ENCODE data around the gene LRRC4.
A peak's percentile ranks its signal among the peaks of the same experiment; 100 is the strongest.

The LRRC4 gene

DNA sequence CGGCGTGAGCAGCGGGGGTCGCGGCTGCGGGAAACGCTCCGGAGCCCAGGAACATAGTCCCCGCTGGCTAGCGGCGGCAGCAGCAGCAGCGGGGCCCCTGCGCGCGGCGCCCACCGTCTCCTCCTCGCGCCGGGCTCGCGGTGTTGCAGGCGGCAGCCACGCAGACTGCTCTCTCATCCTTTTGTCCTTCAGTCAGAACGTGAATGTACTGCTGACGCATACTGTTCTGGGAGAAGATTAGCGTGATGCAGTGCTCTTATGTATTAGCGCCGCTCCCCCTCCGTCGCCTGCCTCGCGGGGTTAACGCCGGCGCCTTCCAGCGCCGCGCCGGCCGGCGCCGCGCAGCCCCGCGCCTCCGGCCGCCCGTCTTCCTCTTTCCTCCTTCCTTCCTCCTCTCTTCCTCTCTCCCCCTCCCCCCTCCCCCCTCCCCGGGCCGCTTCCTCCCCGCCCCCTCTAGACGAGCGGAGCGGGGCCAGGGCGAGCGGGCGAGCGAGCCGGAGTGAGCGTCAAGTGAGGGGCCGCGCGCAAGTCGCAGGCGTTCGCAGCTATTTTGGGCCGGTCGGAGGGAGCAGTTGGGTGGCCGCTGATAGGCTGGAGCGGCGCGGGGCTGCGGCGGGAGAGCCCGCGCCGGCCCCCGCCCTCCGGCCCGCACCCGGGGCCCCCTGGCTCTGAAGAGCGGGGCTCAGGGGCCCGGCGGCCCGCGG lies 816 bp upstream of the LRRC4 start:
- peak; percentile 78 for DNase-seq (ENCODE audit: low read depth)

DNA sequence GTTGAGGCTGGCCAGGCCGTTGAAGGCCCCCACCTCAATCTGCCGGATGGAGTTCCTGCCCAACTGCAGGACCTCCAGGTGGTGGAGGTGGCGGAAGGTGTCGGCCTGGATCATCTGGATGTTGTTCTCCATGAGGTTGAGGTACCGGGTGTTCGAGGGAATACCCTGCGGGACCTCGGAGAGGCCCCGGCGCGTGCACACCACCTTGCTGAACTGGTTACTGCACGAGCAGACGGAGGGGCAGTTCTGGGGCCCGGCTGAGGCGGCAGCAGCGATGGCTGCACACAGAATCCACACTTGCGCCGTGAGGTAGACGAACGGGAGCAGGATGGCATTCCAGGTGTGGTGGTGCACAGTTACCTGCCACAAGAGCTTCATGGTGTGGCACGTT lies 979 bp downstream of the LRRC4 start:
- no peak for DNase-seq (ENCODE audit: low read depth)

DNA sequence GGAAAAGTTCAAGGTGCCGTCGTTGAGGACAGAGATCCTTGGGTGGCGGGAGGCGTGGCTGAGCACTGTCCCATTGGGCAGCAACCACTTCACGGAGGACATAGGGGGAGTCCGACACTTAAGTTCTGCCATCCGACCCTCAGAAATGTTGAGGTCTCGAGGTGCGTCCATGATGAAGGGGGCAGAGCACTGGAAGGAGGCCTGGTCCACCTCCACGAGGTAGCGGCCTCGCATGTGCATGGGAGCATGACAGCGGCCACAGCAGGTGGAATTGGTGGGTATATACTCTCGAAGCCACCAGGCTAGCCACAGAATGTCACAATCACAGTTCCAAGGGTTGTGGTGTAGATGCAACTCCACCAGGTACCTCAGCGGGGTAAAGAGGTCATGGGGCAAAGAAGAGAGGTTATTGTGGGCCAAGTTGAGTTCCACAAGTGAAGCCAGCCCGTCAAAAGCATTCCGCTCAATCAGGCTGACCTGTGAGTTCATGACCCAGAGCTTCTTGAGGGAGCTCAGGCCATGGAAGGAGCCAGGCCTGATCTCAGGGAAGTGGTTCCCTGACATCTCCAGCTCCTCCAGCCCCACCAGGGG lies 1.7 kb downstream of the LRRC4 start:
- DNase-seq (ENCODE audit: low read depth): no peak

DNA sequence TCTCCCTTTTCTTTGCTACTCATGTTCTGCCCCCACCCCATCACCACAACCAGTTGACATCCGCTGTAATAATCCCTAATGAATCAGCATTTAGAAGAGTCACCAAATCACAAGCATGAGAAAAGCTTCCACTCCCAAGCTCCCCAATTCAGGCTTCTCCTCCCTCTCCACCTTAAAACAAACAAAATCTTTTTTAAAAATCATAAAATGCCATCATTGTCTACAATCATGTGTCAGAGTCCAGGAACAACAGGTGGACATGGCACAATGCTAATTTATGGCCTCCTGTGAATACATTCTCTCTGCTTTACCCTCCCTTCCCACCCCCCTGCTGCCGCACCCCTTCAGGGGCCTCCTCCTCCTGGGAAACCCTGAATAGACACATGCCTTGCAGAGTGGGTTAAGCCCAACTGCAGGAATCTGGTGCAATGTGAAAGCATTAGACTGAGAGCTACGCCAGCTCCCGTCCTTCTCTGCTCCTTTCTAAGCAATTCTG lies 3.7 kb downstream of the LRRC4 start:
- no peak for DNase-seq (ENCODE audit: low read depth)

DNA sequence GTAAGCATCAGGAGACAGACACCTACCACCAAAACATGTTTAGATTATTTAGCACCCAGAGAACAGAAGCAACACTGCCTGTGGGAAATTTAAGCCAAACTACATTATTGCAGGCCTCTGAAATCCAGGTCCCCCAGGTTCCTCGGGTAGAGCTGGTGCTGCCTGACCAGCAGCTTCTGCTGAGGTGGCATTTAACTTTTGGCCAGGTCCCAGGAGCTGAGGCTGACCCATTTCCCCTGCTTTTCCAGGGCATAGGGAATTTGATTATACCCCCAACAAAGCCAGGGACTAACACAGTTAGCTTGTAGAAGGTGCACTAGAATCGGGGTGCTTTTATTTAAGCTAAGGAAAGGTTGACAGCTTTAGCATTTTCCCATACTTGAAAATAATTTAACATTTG lies 4.7 kb downstream of the LRRC4 start:
- no peak for DNase-seq (ENCODE audit: low read depth)

DNA sequence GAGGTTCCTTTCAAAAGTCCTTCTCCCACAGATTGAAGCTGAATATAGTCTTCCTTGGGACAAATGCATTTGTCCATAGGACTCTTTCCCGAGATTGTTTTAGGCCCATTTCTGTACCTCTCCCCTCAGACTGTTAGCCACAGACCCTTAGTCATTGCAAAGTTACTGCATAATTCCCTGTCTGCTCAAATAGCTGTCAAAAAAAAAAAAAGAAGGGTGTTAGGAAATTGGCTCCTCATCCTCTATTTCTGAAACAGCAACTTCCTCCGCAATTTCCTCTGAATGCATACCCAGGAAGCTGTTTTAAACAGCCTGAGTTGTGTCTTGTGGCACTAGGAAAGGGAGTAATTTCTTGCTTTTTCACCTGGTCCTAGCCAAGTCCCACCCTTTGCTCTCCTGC lies 5.4 kb downstream of the LRRC4 start:
- no peak for DNase-seq (ENCODE audit: low read depth)

DNA sequence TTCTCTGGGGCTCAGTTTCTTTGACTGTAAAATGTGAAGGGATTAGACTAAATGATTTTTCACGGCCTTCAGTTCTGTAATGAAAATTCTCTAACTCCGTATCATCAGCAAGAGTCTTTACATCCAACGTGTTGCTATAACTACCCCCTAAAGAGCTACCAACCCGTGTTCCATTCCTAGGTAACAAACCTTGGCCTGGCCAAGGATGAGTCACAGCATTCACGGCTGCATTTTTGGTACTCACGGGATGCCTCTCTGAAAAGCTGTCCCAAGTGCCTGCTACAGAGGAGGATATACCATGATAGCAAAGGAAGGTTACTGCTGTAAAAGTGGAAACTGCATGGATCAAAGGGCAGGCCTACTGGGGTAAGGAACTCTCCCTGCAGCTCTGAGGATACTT lies 5.9 kb downstream of the LRRC4 start:
- DNase-seq (ENCODE audit: low read depth): no peak

DNA sequence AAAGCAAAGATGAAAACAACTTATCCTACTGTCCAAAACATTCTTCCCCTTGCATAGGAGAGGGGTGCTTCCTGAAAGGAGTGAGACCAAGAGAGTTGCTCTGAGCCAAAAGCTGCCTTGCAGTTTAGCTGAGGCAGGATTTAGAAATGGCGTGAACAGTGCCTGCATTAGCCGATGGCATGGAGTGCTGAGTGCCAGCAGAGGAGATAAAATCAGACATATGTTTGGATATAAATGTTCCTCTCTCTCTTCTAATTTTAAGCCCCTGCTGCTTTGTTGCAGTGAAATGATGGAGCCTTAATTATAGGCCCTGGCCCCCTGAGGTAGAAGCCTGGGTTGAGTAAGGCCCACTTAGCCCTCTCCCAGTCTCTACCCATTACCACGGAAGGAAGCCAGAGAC lies 7.1 kb downstream of the LRRC4 start:
- DNase-seq (ENCODE audit: low read depth): no peak

DNA sequence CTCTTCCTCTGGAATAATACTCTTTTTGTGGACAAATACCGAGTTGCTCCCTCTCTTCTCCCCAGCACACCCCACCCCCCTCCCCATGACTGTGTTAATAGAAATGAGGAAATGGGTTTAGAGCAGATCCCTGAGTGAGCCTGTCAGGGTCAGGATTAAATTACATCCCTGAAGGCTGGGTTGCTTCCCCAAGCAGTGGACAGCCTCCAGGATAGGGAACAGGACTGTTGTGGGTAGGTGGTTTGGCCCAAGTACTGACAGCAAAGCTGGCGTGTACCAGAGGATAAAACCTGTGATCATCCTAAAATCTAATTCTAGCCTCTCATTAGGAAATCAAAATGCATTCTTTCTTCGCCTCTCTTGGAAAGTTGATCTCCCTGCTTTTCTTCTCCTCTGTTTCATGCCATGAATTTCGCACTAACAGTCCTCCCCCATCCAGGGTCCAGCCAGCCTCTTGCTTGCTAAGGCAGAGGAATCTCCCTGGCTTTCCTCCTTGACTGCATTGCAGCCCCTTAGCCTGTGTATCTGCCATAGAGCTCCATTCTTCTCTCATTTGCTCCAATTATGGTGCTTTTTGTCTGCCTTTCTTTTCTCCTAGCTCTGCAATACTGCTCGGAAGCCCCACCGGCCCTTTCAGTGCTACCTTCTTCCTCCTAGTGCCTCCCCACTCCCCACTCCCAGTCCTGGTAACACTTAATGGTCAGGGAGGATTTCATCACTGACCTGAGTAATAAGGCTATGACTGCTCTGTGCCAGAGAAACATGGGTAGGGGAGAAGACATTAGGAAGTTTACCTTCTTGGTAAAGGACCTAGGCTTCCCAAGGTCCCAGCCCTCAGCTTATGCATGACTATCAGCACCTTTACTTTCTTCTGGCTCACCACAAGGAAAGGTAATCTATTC lies 8.4 kb downstream of the LRRC4 start:
- peak; percentile 72 for DNase-seq (ENCODE audit: low read depth)

DNA sequence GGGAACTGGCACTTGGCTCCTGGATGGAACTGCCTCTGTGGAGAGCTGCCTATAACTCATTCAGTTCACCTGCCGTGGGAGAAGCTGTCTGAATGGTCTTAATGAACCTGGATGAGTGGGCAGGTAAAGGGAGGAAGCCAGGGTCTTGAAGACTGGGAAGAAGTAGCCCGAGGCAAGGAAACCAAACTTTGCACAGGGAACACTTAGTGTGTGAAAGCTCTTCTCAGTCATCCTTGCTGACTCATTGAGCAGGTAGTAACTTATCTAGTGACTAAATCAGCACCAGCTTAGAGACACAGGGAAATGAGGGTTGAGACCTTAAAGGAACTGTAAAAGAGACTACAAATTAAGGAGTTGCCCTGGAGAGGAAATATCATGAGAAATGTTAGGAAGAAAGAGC lies 9.9 kb downstream of the LRRC4 start:
- no peak for DNase-seq (ENCODE audit: low read depth)

DNA sequence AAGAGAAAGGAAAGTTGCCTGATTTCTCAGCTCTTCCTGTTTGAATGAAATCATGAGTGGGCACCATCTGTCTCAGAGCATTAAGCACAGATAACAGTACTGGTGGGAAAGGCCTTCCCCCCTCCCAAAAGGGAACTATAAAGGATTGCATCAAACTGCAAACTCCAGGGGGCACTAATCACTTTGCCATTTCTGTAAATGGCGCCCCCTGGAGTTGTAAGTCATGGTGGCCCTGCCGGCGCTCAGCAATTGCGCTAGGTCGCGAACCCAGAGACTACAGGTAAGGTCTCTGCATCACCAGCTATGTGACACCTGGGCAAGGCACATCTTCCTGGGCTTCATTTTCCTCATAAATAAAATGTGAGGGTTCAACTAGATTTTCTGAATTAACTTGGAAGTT lies 11.1 kb downstream of the LRRC4 start:
- no peak for DNase-seq (ENCODE audit: low read depth)

DNA sequence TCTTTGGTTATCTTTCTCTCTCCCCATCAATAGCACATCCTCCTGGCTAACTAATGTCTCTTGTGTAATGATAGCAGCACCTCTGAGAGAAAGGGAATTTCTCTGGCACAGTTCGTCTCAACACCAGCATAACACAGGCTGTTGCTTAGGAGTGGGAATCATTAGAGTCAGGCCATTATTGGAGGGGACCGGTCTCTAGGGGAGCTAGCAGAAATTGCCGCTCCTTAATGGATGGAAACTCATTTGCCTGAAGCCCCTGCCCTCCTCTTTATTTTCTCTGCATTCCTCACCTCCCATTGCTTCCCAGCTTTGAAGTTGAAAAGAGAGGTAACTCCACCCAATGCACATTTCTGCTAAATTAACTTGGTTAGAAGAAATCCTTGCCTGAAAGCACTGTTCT lies 11.9 kb downstream of the LRRC4 start:
- no peak for DNase-seq (ENCODE audit: low read depth)

DNA sequence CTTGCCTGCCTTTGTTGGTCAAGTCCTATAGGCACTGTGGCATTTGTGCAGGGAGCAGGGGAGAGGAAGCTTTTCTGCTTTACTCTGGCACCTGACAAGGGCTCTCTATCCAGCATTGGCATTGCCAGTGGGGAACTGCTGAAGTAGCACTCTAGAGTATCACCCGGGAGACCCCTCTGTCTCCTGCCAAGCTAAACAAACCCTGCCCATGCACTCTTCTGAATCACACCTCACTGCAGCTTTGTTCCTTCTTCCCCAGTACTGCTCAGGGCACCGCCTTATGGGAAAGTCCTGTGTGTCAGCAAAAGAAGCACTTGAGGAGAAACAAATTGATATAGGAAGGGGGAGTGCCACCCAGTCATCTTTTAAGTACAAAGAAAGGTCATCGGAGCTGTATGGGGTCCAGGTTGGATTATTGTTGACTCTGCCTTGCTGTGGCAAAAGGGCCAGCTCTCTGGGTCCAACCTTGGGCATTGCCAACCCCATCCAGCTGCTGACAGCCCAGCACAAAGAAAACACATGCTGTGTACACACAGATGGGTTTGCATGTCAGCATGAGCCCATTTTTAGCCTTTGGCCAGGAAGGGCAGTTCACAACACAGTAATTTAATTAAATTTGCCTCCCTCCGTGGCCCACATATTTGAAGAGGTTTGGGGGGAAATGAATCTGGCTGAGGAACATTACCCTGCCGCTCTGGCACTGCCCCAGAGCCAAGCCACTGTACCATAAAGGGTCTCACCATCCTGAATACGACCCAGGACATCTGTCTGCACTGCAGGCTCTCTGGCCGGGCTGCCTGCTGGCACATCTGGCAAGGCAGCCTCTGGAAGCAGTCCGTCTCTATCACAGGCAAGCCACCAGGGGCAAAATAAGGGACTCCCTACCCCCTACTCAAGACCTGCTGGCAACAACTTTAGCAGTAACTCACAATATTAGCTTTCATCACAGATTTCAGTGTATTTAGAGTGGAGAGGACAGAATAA lies 13.1 kb downstream of the LRRC4 start:
- DNase-seq (ENCODE audit: low read depth): peak; percentile 21

DNA sequence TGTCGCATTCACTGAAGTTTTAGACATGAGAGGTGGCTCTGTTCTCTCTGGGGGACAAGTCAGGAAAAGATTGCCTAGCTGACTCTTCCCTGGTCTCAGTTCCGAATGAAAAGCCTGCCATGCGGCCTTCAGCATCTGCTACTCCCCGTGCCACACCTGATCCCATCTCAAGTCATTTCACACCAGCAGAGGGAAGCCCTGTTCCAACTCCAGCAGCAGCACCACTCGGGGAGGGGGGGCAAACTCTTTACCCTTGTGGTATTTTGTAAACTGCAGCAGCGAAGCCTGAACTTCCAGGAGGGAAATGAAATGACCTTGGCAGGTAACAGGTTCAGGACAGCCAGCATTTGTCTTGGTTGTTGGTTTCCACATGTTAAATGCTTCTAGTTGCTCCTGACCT lies 13.8 kb downstream of the LRRC4 start:
- no peak for DNase-seq (ENCODE audit: low read depth)

DNA sequence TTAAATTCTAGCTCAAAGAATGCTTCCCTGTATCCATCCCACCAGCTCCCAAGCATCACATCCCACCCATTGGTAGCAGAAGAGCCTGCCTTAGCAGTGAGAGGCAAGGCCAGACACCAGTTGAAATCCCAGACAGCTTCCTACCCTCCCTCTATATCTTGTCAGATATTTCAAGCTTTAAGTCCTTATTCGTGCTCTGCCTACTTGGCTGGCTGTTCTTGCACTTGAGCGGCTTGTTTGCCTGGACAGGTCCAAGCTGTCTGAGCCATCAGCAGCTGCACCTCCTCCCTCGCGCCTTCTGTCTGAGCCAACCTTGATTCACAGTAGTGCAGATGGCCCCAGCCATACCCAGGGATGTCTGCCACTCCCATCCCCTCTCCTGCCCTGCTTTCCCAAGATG lies 16.4 kb downstream of the LRRC4 start:
- DNase-seq (ENCODE audit: low read depth): no peak

DNA sequence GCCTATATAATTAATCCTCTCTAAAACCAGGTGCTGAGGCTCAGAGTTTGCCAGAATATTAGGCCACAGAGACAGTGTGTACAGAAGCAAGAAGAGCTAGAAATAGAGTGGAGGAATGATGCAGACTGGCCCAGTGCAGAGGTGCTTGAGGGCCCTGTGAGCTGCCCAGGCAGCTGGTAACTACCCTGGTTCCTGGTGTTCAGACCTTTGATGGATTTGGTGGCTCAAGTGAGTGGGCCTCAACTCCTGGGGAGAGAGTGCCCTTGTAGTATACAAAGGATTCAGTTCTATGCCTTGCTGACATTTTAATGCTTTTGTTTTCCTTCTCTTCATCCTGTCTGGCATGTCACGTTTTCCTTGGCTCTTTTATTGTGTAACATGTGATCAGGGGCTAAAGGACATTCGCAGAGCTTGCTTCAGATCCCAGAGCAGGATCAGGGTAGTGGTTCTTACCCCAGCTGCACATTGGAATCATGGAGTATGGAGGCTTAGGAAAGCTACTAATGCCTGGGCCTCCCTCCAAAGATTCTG lies 20.0 kb downstream of the LRRC4 start:
- DNase-seq (ENCODE audit: low read depth): no peak

DNA sequence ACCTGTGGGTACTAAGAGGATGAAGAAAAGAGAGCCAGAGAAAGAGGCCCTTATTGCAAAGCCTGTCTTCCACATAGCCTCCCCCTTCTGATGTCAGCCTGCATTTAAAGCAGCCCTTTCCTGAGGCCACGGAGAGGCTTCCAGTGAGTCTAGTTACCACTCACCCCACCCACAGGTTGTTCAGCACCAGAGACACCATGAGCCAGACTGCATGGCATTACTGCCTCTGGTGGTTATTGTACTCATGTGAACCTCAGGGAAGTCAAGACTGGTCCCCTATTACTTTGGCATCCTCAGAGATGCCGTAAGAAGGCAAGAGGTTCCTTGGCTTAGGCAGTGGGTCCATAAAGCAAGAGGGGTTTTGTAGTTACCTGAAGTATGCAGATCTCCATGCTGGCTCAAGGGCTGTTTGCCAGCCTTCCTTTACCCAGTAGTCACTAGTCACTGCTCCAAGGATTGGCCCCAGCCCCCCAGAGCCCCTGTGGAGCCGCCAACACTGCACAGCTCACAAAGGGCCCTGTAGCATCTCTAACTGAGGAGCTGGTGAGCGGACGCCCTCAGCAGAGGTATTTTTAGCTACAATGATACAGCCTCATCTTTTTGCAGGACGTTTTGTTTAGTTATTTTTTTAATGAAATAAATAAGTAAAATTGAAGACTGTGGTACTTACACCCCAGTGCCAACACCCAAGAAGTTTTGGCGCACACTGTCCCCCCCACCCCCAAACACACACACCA lies 20.7 kb downstream of the LRRC4 start:
- DNase-seq (ENCODE audit: low read depth): no peak

DNA sequence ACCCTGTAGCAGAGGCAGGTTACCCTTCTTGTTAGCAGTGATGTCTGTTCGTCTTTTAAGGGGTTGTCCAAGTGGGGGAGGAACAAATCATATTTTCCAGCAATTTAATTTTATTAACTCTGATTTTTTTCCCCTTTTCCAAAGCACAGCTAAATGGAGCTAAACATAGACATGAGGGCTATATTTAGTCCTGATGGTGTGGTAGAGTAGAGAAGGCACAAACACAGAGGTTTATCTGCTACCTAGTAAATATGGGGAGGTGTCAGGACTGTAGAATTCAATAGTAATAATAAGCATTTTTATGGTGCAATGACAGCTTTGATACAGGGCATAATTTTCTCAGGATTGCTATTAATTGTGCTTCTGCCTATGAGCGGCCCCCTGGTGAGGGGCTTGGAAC lies 22.5 kb downstream of the LRRC4 start:
- no peak for DNase-seq (ENCODE audit: low read depth)

DNA sequence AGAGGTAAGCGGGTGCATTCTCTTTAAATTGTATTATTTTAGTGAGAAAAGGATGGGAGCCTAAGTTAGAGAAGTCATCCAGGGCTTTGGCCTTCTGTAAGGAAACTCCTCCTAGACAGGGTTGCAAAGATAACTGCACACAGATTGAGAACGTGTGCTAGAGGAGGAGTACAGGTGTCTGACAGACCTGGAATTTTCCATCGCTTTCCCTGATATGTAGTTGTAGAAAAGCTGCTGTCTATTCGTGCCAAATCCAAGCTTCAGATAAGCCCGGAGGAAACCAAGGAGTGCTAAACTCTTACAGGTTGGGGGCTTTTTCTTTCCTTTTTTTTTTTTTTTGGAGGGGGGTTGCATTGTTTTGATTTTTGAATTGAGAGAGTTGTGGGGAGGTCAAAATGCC lies 23.1 kb downstream of the LRRC4 start:
- DNase-seq (ENCODE audit: low read depth): no peak

DNA sequence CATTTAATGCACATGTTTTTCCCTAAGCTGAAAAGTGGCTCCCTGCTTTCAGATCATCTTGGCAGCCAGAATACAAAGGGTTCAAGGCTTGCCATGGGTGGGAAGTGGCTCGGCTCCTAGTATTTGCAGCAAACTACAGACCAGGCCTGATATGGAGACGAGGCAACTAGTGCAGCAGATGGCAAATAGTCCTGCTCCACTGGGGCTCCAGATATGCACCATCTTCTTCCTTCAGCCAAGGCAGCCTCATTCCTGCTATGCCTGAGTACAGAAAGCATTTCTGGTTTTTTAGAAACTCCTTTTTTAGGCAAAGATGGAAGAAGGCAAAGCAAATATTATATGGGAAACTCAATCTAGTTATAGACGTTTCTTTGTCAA lies 23.9 kb downstream of the LRRC4 start:
- no peak for DNase-seq (ENCODE audit: low read depth)

All from stromal cell of bone marrow (primary cell).